ENCODE results near the gene TFF3.

Gene TFF3

DNA sequence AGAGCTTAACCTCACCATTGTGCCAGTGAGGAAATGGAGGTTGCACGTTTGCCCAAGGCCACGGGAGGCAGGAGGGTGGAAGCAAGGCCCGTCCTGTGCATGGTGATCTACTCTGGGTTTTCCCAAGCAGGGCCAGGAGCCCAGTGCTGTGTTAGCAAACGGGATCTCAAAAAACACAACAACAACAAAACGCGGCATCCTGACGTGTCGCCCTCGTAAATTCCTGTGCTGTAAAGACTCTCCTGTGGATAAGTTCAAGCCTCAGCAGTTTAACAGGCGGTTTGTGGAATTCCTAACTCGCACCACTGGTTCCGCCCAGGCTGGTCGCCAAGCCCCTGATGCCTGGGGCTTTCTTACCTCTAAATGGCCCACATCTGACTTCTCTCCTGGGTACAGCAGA, 39.1 kb downstream of the TFF3 start:
- Histone ChIP-seq H3K4me2 (ENCODE audit: low read length) (no peak overlapping the region), H3K4me1 (no peaks in the 10 kb centered on the region), H3K79me2 (no peaks in the 10 kb centered on the region), H2AFZ (no peak overlapping the region), H3K27me3 (ENCODE audit: control insufficient read depth, insufficient read depth, low read length) (no peaks in the 10 kb centered on the region), H3K4me3 (ENCODE audit: low read depth, low read length) (no peak overlapping the region), H3K9ac (no peak overlapping the region), H3K27ac (no peak overlapping the region), H3K9me3 (ENCODE audit: control insufficient read depth, low read length) (no peaks in the 10 kb centered on the region), H3K36me3 (ENCODE audit: control insufficient read depth, insufficient read depth, low read length) (no peaks in the 10 kb centered on the region)
- TF ChIP-seq, protein P1, sequence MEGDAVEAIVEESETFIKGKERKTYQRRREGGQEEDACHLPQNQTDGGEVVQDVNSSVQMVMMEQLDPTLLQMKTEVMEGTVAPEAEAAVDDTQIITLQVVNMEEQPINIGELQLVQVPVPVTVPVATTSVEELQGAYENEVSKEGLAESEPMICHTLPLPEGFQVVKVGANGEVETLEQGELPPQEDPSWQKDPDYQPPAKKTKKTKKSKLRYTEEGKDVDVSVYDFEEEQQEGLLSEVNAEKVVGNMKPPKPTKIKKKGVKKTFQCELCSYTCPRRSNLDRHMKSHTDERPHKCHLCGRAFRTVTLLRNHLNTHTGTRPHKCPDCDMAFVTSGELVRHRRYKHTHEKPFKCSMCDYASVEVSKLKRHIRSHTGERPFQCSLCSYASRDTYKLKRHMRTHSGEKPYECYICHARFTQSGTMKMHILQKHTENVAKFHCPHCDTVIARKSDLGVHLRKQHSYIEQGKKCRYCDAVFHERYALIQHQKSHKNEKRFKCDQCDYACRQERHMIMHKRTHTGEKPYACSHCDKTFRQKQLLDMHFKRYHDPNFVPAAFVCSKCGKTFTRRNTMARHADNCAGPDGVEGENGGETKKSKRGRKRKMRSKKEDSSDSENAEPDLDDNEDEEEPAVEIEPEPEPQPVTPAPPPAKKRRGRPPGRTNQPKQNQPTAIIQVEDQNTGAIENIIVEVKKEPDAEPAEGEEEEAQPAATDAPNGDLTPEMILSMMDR (IDR thresholded peaks at IDR 0.05) = no peak

DNA sequence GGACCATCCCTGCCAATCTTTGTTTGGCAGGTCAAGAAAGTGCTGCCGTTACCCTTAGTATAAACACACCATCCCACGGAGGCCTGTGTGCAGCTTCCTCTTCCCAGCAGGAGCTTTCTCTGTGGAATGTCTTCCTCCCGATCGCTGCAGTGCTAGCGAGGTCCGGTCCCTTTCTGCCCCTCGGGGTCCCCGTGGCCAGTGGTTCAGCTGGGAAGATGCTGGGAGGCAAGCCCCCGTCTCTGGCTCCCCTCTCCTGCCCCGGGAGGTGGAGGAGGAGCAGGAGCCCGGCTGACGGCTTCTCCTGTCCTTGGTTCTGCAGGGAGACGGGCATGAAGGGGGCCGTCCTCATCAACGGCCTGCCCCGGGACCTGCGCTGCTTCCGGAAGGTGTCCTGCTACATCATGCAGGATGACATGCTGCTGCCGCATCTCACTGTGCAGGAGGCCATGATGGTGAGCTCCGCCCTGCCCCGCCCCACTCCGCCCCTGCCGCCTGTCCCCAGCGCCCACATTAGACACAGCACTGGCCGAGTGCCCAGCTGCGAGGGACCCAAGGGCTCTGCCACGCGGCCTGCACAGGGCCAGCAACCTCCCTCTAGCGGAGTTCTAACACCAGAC, 42.1 kb downstream of the TFF3 start:
- Histone ChIP-seq H3K4me2 (ENCODE audit: low read length) (no peak overlapping the region), H2AFZ (no peak overlapping the region), H3K27ac (no peak overlapping the region), H3K9ac (no peak overlapping the region), H3K4me1 (no peaks in the 10 kb centered on the region), H3K27me3 (ENCODE audit: control insufficient read depth, insufficient read depth, low read length) (no peaks in the 10 kb centered on the region), H3K9me3 (ENCODE audit: control insufficient read depth, low read length) (no peaks in the 10 kb centered on the region), H3K79me2 (no peaks in the 10 kb centered on the region), H3K4me3 (ENCODE audit: low read depth, low read length) (no peak overlapping the region), H3K36me3 (ENCODE audit: control insufficient read depth, insufficient read depth, low read length) (no peaks in the 10 kb centered on the region)
- TF ChIP-seq, protein P1 (IDR thresholded peaks at IDR 0.05) = no peak

DNA sequence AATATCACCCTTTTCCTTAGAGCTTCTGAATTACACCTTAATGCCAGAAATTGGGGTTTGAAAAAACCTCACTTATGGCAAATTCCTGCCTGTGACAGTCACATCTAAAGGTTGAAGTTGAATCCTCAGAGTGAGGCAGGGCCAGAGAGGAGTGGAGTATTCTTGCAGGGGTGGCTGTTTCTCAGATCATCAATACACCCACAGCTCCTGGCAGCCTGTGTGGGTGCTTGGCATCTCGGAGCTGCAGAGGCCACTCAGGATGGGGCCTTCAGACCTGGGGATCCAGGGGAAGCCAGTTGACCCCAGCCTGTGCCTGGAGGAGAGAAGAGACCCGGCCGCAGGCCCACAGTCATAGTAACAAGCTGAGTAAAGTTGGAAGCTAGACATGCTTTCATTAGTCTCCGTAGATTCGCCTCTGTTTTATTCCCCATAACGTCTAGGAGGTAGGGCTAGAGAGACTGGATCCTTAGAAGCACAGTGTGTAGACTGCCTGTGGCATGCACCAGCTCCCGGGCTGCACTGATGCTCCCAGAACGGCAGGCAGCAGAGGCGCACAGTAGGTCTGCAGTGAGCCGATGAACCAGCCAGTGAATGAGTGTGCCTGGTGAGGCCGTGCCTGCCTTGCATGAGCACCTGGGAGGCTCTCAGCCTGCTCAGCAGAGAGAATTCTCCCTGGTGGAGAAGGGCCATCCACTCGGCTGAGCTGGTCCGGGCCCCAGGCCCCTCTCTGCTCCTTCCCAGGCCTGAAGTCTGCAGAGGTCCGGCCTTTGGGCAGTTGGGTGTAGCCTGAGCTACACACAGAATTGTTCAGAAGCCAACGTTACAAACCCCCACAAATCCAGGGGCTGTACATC, 42.9 kb downstream of the TFF3 start:
- H3K79me2 ChIP-seq = no peaks in the 10 kb centered on the region
- H2AFZ ChIP-seq = no peak overlapping the region
- H3K9ac ChIP-seq = no peak overlapping the region
- no peaks in the 10 kb centered on the region for H3K9me3 ChIP-seq (ENCODE audit: control insufficient read depth, low read length)
- no peaks in the 10 kb centered on the region for H3K27me3 ChIP-seq (ENCODE audit: control insufficient read depth, insufficient read depth, low read length)
- H3K4me3 ChIP-seq (ENCODE audit: low read depth, low read length) = no peak overlapping the region
- no peak overlapping the region for H3K4me2 ChIP-seq (ENCODE audit: low read length)
- TF ChIP-seq, protein P1 (IDR thresholded peaks at IDR 0.05) = no peak
- no peaks in the 10 kb centered on the region for H3K36me3 ChIP-seq (ENCODE audit: control insufficient read depth, insufficient read depth, low read length)
- no peaks in the 10 kb centered on the region for H3K4me1 ChIP-seq
- no peak overlapping the region for H3K27ac ChIP-seq

DNA sequence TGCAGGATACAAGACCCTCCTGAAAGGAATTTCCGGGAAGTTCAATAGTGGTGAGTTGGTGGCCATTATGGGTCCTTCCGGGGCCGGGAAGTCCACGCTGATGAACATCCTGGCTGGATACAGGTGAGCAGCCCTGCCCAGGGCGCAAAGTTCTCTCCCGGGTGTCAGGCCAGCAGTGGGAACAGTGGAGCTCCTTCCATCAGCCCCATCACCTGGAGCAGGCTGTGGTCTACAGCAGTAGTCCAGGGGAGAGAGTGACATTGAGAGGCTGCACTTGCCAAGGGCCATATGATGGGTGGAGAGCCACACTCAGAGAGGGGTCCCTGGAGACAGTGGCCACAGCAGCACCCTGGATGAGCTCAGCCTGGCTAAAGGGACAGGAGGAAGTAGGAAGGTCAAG, 44.1 kb downstream of the TFF3 start:
- TF ChIP-seq, protein P1 (IDR thresholded peaks at IDR 0.05) = no peak
- Histone ChIP-seq H3K9ac (no peak overlapping the region), H3K4me3 (ENCODE audit: low read depth, low read length) (no peak overlapping the region), H3K79me2 (no peaks in the 10 kb centered on the region), H3K36me3 (ENCODE audit: control insufficient read depth, insufficient read depth, low read length) (no peaks in the 10 kb centered on the region), H2AFZ (no peak overlapping the region), H3K27me3 (ENCODE audit: control insufficient read depth, insufficient read depth, low read length) (no peaks in the 10 kb centered on the region), H3K4me1 (no peaks in the 10 kb centered on the region), H3K9me3 (ENCODE audit: control insufficient read depth, low read length) (no peaks in the 10 kb centered on the region), H3K4me2 (ENCODE audit: low read length) (no peak overlapping the region), H3K27ac (no peak overlapping the region)
